ENCODE measurements around the gene AVPR2. TPM values are rescaled to one million over a fixed set of nuclear protein-coding genes. Genes with fewer than 3 reads are reported as not detected.

Gene AVPR2
- total RNA-seq, 1 experiment from 2014 or later: not detected

DNA sequence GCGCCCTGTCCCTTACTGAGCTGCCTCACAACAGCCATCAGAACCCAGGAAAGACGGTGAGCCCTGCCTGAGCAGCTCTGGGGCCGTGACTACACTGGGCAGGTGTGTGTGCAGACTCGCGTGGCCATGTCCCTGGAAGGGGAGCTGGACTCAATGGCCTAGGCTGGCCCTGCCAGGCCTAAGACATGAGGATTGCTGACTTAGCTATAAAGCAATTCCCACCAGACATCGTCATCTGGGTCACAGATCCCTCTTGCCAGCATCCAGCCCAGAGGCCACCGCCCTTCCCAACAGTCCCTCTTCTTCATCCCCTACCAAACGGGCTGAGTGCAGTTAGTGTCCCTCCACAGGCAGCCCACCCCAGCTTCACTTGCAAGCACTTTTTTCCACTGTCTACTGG is 26.7 kb downstream of the AVPR2 start:
- Histone ChIP-seq H3K79me2 (ENCODE audit: insufficient read depth, low read length) (peaks cover 30% of the 10 kb centered on the region), H4K20me1 (ENCODE audit: insufficient read depth) (no peaks in the 10 kb centered on the region), H3K4me2 (ENCODE audit: low read length) (no peak overlapping the region), H2AFZ (ENCODE audit: low read depth, low read length, poor library complexity, severe bottlenecking) (no peak overlapping the region), H3K4me3 (replicated peaks in 1 of 2; ENCODE audit: low read depth in 1 of 2, low read length in 2 of 2) (no peak overlapping the region), H3K9ac (ENCODE audit: low read length) (no peak overlapping the region), H3K9me3 (ENCODE audit: control insufficient read depth in 1 of 2, insufficient read depth in 1 of 2, low read depth in 1 of 2, low read length in 2 of 2) (no peaks in the 10 kb centered on the region), H3K27ac (ENCODE audit: low read depth, low read length) (no peak overlapping the region), H3K4me1 (ENCODE audit: control insufficient read depth in 1 of 2, insufficient read depth in 2 of 2, low read length in 2 of 2) (peaks cover 16 to 38% of the 10 kb centered on the region in 2 experiments), H3K27me3 (ENCODE audit: insufficient read depth, low read length) (no peaks in the 10 kb centered on the region), H3K9me2 (ENCODE audit: insufficient read depth) (no peaks in the 10 kb centered on the region), H3K36me3 (ENCODE audit: control insufficient read depth in 1 of 2, insufficient read depth in 2 of 2, low read length in 2 of 2) (peaks cover 0 to 5% of the 10 kb centered on the region in 2 experiments; a peak in 2 of 4 replicates)
- DNase-seq (ENCODE audit: low read depth, low spot score) (no peak), ATAC-seq (no peak)
- CTCF ChIA-PET: no interaction called here
- TF ChIP-seq POLR2AphosphoS5 (IDR thresholded peaks at IDR 0.05; ENCODE audit: low read depth, low read length) (no peak), FOSL1 (IDR thresholded peaks at IDR 0.05; ENCODE audit: low read depth) (no peak), ELF1 (IDR thresholded peaks at IDR 0.05; ENCODE audit: borderline replicate concordance, low read depth) (no peak), CBX3 (IDR thresholded peaks at IDR 0.05; ENCODE audit: low read depth) (no peak), TCF7L2 (IDR thresholded peaks at IDR 0.05; ENCODE audit: borderline replicate concordance, extremely low read depth, insufficient read depth, insufficient read length) (no peak), EZH2 (IDR thresholded peaks at IDR 0.05) (no peak), ZBTB33 (IDR thresholded peaks at IDR 0.05; ENCODE audit: extremely low read depth, insufficient replicate concordance, low read length) (no peak)
- TF ChIP-seq, protein P1, sequence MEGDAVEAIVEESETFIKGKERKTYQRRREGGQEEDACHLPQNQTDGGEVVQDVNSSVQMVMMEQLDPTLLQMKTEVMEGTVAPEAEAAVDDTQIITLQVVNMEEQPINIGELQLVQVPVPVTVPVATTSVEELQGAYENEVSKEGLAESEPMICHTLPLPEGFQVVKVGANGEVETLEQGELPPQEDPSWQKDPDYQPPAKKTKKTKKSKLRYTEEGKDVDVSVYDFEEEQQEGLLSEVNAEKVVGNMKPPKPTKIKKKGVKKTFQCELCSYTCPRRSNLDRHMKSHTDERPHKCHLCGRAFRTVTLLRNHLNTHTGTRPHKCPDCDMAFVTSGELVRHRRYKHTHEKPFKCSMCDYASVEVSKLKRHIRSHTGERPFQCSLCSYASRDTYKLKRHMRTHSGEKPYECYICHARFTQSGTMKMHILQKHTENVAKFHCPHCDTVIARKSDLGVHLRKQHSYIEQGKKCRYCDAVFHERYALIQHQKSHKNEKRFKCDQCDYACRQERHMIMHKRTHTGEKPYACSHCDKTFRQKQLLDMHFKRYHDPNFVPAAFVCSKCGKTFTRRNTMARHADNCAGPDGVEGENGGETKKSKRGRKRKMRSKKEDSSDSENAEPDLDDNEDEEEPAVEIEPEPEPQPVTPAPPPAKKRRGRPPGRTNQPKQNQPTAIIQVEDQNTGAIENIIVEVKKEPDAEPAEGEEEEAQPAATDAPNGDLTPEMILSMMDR (IDR thresholded peaks at IDR 0.05 in 2 of 3, conservative IDR thresholded peaks at IDR 0.05 in 1 of 3; ENCODE audit: borderline replicate concordance in 1 of 3, insufficient read depth in 1 of 3, low read depth in 2 of 3, low read length in 2 of 3): no peak
- TF ChIP-seq, protein P2, sequence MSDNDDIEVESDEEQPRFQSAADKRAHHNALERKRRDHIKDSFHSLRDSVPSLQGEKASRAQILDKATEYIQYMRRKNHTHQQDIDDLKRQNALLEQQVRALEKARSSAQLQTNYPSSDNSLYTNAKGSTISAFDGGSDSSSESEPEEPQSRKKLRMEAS (IDR thresholded peaks at IDR 0.05): no peak
- POLR2A ChIA-PET: no interaction called here
- intact Hi-C loops (cut with micrococcal nuclease): no loop called here
- no TSS peak for BruUV-seq (replicated peaks)
- RAD21 ChIA-PET (ENCODE audit: low non-redundant PET in 1 of 2, low total read pairs in 2 of 2, uncharacterized antibody in 2 of 2, unreplicated experiment in 2 of 2): no interaction called here

Data from HCT116 (cell line).